Stimulated activated CD8-positive, alpha-beta memory T cell treated with anti-CD3 and anti-CD28 coated beads, Interleukin-12 subunit alpha, Interleukin-12 subunit beta, amount 100 ng/mL, for 1 hour (primary cell): Measurements from ENCODE around the gene SPAG16.

Experiments
- DNase-seq: peaks from one replicate; pipeline ENCODE4 v3.0.0-alpha.2; 2020; ENCODE audit warnings: low read depth

SPAG16 gene

DNA sequence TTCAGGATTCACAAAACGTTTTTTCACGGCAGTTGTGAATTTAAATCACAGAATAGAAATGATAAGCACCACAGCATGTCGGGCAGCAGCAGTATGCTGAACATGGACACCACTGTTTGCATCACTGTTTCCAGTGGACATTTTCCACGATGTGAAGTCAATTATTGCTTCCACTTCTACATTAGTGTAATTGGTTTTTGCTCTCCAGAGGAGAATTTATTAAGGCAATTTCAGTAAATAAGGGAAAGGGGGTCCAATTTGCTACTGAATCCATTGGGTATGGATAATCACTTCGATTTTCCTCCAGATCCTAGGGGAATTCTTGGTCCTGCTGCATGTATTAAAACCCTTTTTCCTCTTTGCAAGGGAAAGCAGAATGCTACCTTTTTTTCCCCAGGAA is 1096.4 kb downstream of the SPAG16 start:
- DNase-seq: no peak

DNA sequence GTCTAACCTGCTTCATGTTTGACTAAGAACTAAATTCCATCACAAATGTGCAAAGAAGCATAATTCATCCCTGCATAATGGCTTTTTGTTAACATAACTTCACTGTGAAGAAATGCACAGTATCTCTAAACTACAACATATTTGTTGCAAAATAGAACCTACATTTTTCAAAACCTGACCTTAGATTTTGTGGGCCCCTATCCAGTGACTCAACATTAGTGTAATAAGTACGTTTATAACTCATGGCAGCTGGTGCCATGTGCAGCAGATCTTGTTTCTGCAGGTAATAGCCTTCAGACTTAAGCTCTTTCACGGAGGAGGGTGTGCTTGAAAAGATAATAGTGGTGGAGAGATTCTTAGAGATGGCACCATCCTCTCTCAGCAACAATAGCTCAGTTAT is 1098.0 kb downstream of the SPAG16 start:
- no peak for DNase-seq

DNA sequence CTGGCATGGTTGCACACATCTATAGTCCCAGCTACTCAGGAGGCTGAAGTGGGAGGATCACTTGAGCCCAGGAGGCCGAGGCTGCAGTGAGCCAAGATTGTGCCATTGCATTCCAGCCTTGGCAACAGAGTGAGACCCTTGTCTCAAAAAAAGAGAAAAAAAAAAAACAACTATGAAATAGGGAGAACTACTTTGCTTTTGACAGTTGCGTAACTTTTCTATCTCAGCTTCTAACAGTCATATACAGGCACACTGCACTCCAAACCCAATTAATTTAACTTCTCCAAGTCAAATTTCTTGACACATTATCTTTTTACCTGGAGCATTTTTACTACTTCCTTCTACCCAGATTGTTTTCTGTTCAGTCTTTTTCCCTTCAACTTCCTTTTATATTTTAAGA is 1102.5 kb downstream of the SPAG16 start:
- no peak for DNase-seq

DNA sequence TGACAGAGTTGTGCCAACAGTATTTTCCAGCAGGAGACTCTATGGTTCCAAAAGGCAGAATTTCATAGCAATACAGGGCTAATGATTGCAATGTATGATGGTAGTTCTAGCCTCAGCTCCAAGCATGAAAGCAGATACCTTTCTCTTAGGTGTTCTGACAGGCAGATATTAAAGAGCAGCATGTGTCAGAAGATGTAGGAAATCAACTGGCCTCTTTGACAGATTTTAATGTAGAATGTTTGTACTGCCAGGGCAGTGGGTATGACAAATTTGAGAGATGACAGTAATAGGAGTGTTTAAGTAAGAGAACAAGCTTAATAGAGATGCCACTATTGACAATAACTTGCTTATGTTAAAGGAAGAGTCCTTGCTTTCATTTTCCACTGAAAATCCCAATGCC is 1105.1 kb downstream of the SPAG16 start:
- no peak for DNase-seq

DNA sequence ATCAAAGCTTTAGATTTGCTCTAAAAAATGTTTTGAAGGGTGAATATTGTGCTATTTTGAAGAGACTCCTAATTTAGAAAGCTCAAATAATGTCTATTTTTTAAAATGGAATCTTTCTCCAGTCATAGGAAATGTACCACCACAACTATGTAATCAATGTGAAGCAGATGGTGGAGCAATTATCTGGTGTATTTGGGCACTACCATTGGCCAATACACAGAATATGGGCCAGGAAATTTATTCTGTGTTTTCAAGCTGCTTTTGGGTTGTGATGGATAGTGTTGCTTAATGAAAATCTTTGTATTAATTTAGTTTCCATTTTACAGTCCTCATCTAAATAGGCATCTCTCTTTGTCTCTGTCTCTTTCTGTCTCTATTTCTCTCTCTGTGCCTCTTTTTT is 1109.5 kb downstream of the SPAG16 start:
- DNase-seq: no peak

DNA sequence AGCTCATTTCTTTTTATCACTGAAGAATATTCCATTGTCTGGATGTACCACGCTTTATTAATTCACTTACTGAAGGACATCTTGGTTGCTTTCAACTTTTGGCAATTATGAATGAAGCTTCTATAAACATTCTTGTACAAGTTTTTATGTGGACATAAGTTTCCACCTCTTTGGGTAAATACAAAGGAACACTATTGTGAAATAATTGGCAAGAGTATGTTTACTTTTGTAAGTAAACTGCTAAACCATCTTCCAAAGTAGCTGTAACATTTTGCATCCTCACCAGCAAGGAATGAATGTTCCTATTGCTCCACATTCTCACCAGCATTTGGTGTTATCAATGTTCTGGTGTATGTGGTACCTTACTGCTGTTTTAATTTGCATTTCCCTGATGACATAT is 1110.8 kb downstream of the SPAG16 start:
- DNase-seq: no peak

DNA sequence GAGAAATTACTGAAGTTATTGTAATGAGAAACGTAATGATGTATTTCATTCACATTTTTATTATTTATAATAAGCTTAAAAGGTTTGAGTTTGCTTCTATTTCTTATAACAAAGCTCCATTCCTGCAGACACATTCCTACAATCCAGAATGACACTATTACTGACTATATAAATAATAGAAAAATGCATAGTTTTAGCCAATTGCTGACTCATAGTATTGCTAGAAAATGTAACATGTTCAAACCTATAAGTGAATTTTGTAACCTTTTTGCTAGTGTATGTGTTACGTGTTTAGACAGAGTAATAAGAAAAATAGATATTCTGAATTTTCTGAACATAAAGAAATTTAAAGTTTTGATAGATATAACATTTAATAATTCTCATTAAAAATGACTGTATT is 1117.3 kb downstream of the SPAG16 start:
- DNase-seq: no peak

DNA sequence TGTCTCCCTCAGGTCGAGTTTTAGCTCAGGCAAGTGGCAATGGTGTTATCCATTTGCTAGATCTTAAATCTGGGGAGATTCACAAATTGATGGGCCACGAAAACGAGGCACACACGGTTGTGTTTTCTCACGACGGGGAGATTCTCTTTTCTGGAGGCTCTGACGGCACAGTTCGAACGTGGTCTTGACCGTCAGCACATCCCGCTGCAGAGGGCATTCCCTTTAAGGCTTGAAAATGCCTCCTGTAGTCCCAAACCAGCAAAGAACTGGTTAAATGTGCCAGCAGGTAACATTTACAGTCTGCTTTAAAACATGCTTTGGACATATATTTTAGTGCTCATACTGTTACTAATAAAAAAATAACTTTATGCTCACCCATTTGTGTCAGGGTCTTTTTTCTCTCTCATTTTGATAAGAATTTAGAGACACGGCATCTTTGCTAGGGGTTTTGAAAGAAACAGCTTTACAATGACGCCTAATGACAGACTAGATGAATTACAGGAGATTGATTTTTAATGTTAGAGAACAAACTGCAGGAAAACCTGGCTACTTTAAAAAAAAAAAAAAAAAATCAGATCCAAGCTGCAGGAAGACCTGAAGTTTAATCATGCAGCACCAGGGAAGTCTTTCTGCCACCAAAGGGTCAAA is 1126.0 kb downstream of the SPAG16 start:
- no peak for DNase-seq

DNA sequence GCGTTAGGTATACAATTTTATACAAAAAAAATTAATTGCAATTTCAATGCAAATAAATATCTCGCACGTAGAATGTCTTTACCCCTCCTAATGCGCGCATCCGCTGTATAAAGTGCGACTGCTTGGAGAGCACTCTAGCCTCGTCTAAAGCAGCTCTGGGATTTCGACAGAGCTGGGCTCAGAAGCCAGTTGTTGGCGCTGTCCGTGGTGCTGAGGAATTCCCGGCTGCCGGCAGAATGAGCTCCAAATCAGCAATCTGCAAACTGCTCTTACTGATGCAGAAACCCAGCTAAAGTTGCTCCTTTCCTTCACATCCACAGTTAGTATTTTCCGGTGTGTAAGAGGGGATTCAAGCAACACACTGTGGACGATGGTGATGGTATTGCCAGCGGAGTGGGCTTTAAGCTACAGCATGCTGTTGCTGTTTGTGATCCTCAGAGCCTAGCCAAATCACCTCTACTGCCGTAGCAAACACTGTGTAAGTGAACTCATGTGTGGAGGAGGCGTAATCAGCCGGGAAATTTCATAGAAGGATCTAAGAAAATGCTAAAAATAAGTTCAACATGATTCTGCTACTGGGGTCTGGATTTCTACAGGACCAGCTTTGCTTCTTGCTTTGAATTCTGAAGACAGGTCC is 1126.8 kb downstream of the SPAG16 start, which contains the start of gene VWC2L:
VWC2L (plus strand) TSS at position 137 of the 637 bp plus-strand sequence. CDS start 3,140 bp downstream, outside the sequence.
- no peak for DNase-seq

DNA sequence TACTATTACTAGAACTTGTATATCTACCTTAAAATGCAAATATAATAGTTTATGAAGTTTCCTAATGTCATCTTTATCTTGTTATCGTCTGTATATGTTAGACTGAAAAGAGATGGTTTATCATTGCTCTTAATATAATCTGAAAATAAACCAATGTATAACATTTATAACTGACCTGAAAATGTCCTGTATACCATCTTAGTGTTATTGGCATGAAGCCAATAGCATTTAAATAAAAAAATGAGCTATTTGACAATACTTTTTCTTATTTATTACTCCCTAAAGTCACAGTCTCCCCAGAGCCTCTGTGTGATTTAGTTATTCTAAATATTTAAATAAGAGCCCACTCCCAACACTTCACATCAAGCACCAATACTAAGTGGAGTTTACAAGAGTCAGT is 1128.4 kb downstream of the SPAG16 start:
- DNase-seq: no peak

DNA sequence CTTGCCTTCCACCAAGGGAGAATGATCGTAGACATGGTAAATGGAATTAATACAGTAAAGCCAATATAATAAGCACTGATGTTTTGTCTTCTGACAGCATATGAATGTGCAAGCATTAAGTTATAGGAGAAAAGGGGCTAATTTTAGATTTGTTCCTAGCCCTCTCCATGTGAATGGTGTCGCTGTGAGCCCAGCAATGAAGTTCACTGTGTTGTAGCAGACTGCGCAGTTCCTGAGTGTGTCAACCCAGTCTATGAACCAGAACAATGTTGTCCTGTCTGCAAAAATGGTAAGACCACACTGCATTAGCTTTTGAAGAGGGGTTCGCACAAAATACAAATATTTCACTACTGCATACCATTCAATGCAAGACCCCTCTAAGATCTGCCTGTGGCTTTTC is 1152.2 kb downstream of the SPAG16 start:
- no peak for DNase-seq

DNA sequence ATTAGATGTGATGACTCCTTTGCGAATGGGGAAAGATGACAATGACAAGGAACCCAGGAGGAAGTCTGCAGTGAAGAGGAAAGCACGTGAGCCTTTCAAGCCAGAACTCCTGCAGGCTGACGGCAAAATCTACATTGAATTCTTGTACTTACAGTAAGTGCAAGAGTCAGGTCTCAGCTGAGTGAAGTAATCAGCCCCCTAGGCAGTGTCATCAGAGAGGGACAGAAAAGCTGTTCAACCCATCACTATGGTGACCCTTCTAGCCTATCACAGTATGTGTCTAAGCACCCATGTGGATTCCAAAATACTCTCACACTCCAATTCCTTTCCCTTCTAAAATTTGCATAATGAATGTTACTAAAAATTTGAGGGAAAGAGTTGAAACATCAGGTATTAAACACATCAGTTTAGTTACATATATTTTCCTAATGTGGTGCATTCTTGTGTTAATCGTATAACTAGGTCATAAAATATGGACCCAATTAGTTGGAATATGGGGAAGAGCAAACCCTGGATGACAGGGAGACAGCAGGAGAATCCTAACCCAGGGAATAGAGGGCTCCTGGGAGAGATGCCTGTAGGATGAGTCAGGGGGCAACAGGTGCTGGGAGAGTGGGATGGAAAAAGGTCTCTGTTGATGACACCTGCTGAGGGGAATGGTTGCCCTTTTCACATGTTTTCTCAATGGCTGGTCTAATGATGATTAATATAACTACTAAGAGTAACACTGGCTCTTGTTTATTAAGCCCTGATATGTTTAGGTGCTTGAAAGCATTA is 1166.0 kb downstream of the SPAG16 start:
- no peak for DNase-seq

DNA sequence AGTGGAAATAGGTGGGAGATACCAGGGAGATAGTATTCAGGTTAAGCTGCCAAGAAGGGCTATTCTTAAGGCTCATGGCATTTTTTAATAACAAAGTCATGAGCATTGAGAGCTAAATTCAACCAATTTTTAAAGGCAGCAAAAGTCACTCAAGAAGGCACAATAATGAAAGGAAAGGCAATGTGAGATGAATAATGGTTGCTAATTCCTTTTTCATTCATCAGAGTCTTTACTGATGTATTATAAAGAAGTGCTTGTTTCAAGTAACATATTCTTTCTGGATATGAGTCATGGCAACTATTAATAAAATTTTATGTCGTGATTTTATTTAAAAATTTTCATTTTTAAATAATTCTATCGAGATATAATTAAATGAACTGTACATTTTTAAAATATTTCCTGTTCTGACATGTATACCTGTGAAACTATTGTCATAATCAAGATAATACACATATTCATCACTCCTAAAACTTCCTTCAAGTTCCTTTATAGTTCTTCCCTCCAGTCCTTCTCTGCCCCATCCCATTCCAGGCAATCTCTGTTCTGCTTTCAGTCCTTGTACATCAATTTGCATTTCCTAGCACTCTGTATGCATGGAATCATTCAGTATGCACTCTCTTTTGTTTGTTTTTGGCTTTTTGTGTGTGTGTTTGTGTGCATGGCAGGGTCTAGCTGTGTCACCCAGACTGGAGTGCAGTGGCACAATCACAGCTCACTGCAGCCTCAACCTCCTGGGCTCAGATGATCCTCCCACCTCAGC is 1167.4 kb downstream of the SPAG16 start:
- no peak for DNase-seq
